A549 (cell line): ENCODE data around the gene ZNF595. TPM values are rescaled to one million over a fixed set of nuclear protein-coding genes. Genes with fewer than 3 reads are reported as not detected.
"Not testable (repeated sequence)": the region's sequence is repeated elsewhere in the genome, so short reads cannot be mapped to it uniquely, and the experiment has no call there.

Source experiments
- ATAC-seq, 2 experiments: fragments of 200-7000 bp in 1 of 2; fragments of >200 bp in 1 of 2; cut with Nextera tagmentation in 1 of 2; cut with Tn5 transposase in 1 of 2; 3 replicates each; pipeline versions ENCODE4 v1.8.0 to v1.9.1; 2018 to 2020; ENCODE audit warnings: mild to moderate bottlenecking in 1 of 2, moderate library complexity in 1 of 2
- CTCF ChIA-PET: fragments of 300-600 bp; sonication (Branson Sonifier 250); formaldehyde crosslinking; extraction: SDS; loops from one replicate; lab custom pipeline; 2021; ENCODE audit warnings: antibody characterized with exemption, inconsistent platforms; lab: Yijun Ruan, JAX
- POLR2A ChIA-PET: fragments of 350-600 bp; formaldehyde crosslinking; extraction: SDS; loops from one replicate; lab custom pipeline; 2021; ENCODE audit warnings: antibody characterized with exemption, inconsistent platforms; lab: Yijun Ruan, JAX
- DNase-seq, 2 experiments: peaks; one replicate each; pipeline versions ENCODE4 v3.0.0 to v3.0.0-alpha.2; 2011 to 2016; ENCODE audit warnings: low read depth in 1 of 2, low spot score in 1 of 2
- FAIRE-seq: peaks from 2 replicates; lab custom pipeline; 2011; peaks lifted over from hg19 to GRCh38; lab: Jason Lieb, UNC
- H3K27ac ChIP-seq, 2 experiments: fragments of >200 bp; sonication (Bioruptor Twin); formaldehyde crosslinking; 3 replicates each; pipeline ENCODE4 v1.5.1; 2016 to 2017
- H3K4me1 ChIP-seq: fragments of >200 bp; sonication (Bioruptor Twin); formaldehyde crosslinking; 3 replicates; pipeline ENCODE4 v1.6.1; 2016
- H3K4me2 ChIP-seq: fragments of >200 bp; sonication (Bioruptor Twin); formaldehyde crosslinking; 3 replicates; pipeline ENCODE4 v1.6.1; 2016
- H3K4me3 ChIP-seq: fragments of >200 bp; sonication (Bioruptor Twin); formaldehyde crosslinking; 3 replicates; pipeline ENCODE4 v1.5.1; 2016
- H3K9me3 ChIP-seq: fragments of >200 bp; sonication (Bioruptor Twin); formaldehyde crosslinking; 3 replicates; pipeline ENCODE4 v1.6.1; 2016
- CBX8 ChIP-seq: fragments of 200-600 bp; sonication (generic); IDR thresholded peaks from 2 replicates; pipeline ENCODE4 v1.6.1; 2016
- ESRRA ChIP-seq: fragments of 150-350 bp; IDR thresholded peaks from 2 replicates; pipeline ENCODE4 v1.6.1; 2014; ENCODE audit warnings: mild to moderate bottlenecking, low read length, borderline replicate concordance
- FOSL2 ChIP-seq, 2 experiments: fragments of 450-650 bp in 1 of 2; fragments of >200 bp in 1 of 2; sonication (Bioruptor Twin) in 1 of 2; formaldehyde crosslinking; IDR thresholded peaks; 2 replicates each; pipeline versions ENCODE4 v1.5.0 to v1.6.1; 2016 to 2020; ENCODE audit warnings: mild to moderate bottlenecking in 1 of 2, moderate library complexity in 1 of 2
- HEYL ChIP-seq: fragments of 250-450 bp; sonication (Bioruptor Pico); IDR thresholded peaks from 2 replicates; pipeline ENCODE4 v1.8.0; 2021; ENCODE audit warnings: mild to moderate bottlenecking, moderate library complexity
- HOXB13 ChIP-seq: fragments of 250-450 bp; sonication (Bioruptor Pico); IDR thresholded peaks from 2 replicates; pipeline ENCODE4 v1.5.0; 2020; ENCODE audit warnings: low read depth, mild to moderate bottlenecking, moderate library complexity
- HOXB5 ChIP-seq: fragments of 250-450 bp; sonication (Bioruptor Pico); IDR thresholded peaks from 2 replicates; pipeline ENCODE4 v1.5.0; 2020; ENCODE audit warnings: mild to moderate bottlenecking, moderate library complexity
- MAFK ChIP-seq: fragments of 450-650 bp; IDR thresholded peaks from 2 replicates; pipeline ENCODE4 v1.6.1; 2014; ENCODE audit not compliant: partially characterized antibody
- NFE2L2 ChIP-seq: fragments of 150-350 bp; conservative IDR thresholded peaks from 2 replicates; pipeline ENCODE4 v1.6.1; 2014; ENCODE audit warnings: low read length
- RNF2 ChIP-seq: fragments of 200-600 bp; sonication (generic); IDR thresholded peaks from 2 replicates; pipeline ENCODE4 v1.6.1; 2016; ENCODE audit warnings: low read depth, mild to moderate bottlenecking, antibody characterized with exemption, moderate library complexity, borderline replicate concordance
- TFCP2L1 ChIP-seq: fragments of 250-450 bp; sonication (Bioruptor Pico); IDR thresholded peaks from 2 replicates; pipeline ENCODE4 v1.5.0; 2021; ENCODE audit warnings: mild to moderate bottlenecking
- TP53 ChIP-seq: fragments of 250-450 bp; sonication (Bioruptor Pico); IDR thresholded peaks from 2 replicates; pipeline ENCODE4 v1.5.0; 2021; ENCODE audit warnings: mild to moderate bottlenecking, moderate library complexity
- ZC3H11A ChIP-seq: fragments of 450-650 bp; IDR thresholded peaks from 2 replicates; pipeline ENCODE4 v1.6.1; 2014; ENCODE audit warnings: antibody characterized with exemption, mild to moderate bottlenecking
- WGBS: methylation state at CpG from one replicate; pipeline ENCODE4 v1.1.6; 2017; ENCODE audit errors: missing lambda C conversion rate; 5-methylcytosine and 5-hydroxymethylcytosine counted together
- polyA plus RNA-seq, 4 experiments: library from polyadenylated mRNA; depleted of rRNA in 3 of 4; stranded (reverse); fragments of >200 nt; fragmentation: RNase III in 1 of 4; extraction: RNeasy Plus Mini Kit Qiagen cat#74134 plus additional on column Dnase treatment in 1 of 4; gene quantifications; 2 replicates in 3 of 4; 3 replicates in 1 of 4; pipeline ENCODE4 v1.2.3, GENCODE V29; 2011 to 2017
- TF ChIP-seq, protein P1 (sequence below): fragments of >200 bp; sonication (Bioruptor Twin); formaldehyde crosslinking; IDR thresholded peaks from 3 replicates; pipeline ENCODE4 v1.6.1; 2016
- TF ChIP-seq, protein P2 (sequence below): fragments of 200-600 bp; sonication (generic); IDR thresholded peaks from 2 replicates; pipeline ENCODE4 v1.6.1; 2016; ENCODE audit warnings: antibody characterized with exemption, mild to moderate bottlenecking, moderate library complexity
- TF ChIP-seq, protein P3 (sequence below): IDR thresholded peaks from 2 replicates; pipeline ENCODE4 v1.6.1; 2012
- TF ChIP-seq, protein P4 (sequence below): IDR thresholded peaks from 2 replicates; pipeline ENCODE4 v1.6.1; 2012; ENCODE audit warnings: low read depth, borderline replicate concordance

The ZNF595 gene
- polyA plus RNA-seq, 2 of the 4 experiments (the other 2 are of a cell fraction): 30.0 to 36.4 TPM

DNA sequence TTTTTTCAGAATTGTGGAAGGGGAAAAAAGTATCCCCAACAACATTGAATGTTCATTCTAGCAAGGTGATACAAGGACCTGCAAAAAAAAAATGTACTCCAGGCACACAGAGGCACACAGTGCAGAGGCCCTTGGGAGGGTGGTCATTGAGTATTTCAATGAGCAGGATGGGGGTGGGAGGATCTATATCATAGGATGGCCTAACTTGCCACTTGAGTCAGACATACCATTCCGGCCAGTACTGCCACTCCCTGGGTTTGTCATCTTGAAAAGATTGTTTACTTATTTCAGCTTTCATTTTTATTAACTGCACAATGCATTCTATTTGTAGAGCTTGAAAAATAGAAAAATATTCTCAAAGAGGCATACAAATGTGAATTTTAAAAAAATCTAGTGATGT lies 18.7 kb downstream of the ZNF595 start:
- POLR2A ChIA-PET: no interaction called here
- no peak overlapping the region for H3K27ac ChIP-seq
- no peaks in the 10 kb centered on the region for H3K4me1 ChIP-seq
- H3K9me3 ChIP-seq: peaks cover 53% of the 10 kb centered on the region
- TF ChIP-seq, protein P1, sequence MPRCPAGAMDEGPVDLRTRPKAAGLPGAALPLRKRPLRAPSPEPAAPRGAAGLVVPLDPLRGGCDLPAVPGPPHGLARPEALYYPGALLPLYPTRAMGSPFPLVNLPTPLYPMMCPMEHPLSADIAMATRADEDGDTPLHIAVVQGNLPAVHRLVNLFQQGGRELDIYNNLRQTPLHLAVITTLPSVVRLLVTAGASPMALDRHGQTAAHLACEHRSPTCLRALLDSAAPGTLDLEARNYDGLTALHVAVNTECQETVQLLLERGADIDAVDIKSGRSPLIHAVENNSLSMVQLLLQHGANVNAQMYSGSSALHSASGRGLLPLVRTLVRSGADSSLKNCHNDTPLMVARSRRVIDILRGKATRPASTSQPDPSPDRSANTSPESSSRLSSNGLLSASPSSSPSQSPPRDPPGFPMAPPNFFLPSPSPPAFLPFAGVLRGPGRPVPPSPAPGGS: no peak
- TF ChIP-seq CBX8 (no peak), HOXB13 (CRISPR knock-in tag) (no peak), TFCP2L1 (CRISPR knock-in tag) (no peak), FOSL2 (IDR thresholded peaks at IDR 0.05) (no peak), FOSL2 (CRISPR knock-in tag; IDR thresholded peaks at IDR 0.05) (no peak), HOXB5 (CRISPR knock-in tag) (no peak), ZC3H11A (no peak), ESRRA (no peak), HEYL (no peak), TP53 (CRISPR knock-in tag) (no peak), RNF2 (no peak), MAFK (no peak)
- TF ChIP-seq, protein P2, sequence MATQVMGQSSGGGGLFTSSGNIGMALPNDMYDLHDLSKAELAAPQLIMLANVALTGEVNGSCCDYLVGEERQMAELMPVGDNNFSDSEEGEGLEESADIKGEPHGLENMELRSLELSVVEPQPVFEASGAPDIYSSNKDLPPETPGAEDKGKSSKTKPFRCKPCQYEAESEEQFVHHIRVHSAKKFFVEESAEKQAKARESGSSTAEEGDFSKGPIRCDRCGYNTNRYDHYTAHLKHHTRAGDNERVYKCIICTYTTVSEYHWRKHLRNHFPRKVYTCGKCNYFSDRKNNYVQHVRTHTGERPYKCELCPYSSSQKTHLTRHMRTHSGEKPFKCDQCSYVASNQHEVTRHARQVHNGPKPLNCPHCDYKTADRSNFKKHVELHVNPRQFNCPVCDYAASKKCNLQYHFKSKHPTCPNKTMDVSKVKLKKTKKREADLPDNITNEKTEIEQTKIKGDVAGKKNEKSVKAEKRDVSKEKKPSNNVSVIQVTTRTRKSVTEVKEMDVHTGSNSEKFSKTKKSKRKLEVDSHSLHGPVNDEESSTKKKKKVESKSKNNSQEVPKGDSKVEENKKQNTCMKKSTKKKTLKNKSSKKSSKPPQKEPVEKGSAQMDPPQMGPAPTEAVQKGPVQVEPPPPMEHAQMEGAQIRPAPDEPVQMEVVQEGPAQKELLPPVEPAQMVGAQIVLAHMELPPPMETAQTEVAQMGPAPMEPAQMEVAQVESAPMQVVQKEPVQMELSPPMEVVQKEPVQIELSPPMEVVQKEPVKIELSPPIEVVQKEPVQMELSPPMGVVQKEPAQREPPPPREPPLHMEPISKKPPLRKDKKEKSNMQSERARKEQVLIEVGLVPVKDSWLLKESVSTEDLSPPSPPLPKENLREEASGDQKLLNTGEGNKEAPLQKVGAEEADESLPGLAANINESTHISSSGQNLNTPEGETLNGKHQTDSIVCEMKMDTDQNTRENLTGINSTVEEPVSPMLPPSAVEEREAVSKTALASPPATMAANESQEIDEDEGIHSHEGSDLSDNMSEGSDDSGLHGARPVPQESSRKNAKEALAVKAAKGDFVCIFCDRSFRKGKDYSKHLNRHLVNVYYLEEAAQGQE: no peak
- TF ChIP-seq, protein P3, sequence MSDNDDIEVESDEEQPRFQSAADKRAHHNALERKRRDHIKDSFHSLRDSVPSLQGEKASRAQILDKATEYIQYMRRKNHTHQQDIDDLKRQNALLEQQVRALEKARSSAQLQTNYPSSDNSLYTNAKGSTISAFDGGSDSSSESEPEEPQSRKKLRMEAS: no peak
- TF ChIP-seq, protein P4, sequence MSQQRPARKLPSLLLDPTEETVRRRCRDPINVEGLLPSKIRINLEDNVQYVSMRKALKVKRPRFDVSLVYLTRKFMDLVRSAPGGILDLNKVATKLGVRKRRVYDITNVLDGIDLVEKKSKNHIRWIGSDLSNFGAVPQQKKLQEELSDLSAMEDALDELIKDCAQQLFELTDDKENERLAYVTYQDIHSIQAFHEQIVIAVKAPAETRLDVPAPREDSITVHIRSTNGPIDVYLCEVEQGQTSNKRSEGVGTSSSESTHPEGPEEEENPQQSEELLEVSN: no peak
- no peak for ATAC-seq
- WGBS: 91% methylated on average over 1 of the region's 1 CpG
- no peak for FAIRE-seq
- CTCF ChIA-PET: no interaction called here
- no peak for DNase-seq
- no peak overlapping the region for H3K4me2 ChIP-seq
- H3K4me3 ChIP-seq: no peak overlapping the region

DNA sequence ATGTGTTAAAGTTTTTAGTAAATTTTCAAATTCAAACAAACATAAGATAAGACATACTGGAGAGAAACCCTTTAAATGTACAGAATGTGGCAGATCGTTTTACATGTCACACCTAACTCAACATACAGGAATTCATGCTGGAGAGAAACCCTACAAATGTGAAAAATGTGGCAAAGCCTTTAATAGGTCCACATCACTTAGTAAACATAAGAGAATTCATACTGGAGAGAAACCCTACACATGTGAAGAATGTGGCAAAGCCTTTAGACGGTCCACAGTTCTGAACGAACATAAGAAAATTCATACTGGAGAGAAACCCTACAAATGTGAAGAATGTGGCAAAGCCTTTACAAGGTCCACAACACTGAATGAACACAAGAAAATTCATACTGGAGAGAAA lies 32.8 kb downstream of the ZNF595 start:
- FAIRE-seq (no peak), ATAC-seq (no peak), DNase-seq (no peak)
- ChIA-PET CTCF (no interaction called here), POLR2A (no interaction called here)
- Histone ChIP-seq H3K4me3 (no peak overlapping the region), H3K9me3 (peaks cover 86% of the 10 kb centered on the region), H3K27ac (no peak overlapping the region), H3K4me2 (no peak overlapping the region), H3K4me1 (no peaks in the 10 kb centered on the region)
- 80% methylated on average over 3 of the region's 3 CpGs for WGBS
- no peak for TF ChIP-seq NFE2L2

DNA sequence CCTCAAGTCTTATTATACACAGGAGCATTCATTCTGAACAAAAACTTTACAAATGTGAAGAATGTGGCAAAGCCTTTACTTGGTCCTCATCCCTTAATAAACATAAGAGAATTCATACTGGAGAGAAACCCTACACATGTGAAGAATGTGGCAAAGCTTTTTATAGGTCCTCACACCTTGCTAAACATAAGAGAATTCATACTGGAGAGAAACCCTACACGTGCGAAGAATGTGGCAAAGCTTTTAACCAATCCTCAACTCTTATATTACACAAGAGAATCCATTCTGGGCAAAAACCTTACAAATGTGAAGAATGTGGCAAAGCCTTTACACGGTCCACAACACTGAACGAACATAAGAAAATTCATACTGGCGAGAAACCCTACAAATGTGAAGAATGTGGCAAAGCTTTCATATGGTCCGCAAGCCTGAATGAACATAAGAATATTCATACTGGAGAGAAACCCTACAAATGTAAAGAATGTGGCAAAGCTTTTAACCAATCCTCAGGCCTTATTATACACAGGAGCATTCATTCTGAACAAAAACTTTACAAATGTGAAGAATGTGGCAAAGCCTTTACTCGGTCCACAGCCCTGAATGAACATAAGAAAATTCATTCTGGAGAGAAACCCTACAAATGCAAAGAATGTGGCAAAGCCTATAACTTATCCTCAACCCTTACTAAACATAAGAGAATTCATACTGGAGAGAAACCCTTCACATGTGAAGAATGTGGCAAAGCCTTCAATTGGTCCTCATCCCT lies 33.6 kb downstream of the ZNF595 start:
- H3K4me3 ChIP-seq, ATAC-seq, FAIRE-seq, H3K27ac ChIP-seq, POLR2A ChIA-PET, H3K4me2 ChIP-seq, CTCF ChIA-PET, H3K4me1 ChIP-seq: not testable (repeated sequence)
- 93% methylated on average over 7 of the region's 7 CpGs for WGBS
- peak in 1 of 2 experiments; percentile 7 for DNase-seq
- peaks cover 91% of the 10 kb centered on the region for H3K9me3 ChIP-seq
